Measurements from ENCODE around the gene TUBGCP6. TPM values are rescaled to one million over a fixed set of nuclear protein-coding genes. Genes with fewer than 3 reads are reported as not detected.

TUBGCP6 gene
- total RNA-seq, 1 donor from 2014 or later: 47.6 TPM

DNA sequence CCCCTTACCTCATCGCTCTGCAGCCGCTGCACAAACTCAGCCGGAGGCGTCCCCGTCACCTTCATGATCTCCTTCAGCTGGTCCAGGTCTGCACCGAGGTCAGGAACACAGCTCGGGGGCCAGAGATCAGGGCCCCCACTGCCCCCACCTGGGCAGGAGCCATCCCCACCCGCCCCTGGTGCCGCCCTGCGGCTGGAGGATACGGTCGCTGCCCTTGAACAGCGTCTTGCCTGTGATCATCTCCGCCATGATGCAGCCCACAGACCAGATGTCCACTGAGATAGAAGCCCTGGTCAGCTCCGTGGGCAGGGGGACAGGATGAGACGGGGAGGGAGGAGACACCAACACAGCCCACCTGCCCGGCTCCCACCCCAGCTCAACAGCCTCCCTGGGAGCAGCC is 10.8 kb upstream of the TUBGCP6 start:
- DNase-seq (ENCODE audit: low spot score) (no peak), ATAC-seq (no peak)
- intact Hi-C loops (cut with DNase I): no loop called here

DNA sequence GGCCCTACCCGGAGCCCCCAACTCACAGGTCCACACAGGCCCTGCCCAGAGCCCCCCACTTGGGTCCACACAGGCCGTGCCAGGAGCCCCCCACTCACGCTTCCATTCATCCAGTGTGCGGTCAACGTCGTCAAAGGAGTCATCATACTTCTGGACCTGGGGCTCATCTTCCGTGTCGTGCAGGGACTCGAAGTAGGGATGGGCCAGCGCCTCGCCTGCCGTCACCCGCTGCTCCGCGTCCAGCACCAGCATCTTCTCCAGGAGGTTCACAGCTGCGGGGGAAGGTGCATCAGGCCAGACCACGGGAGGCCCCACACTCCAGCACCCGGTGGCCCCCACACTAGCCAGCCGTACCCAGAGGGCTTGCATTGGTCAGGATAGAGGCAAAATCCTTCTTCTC is 10.3 kb upstream of the TUBGCP6 start:
- intact Hi-C loops (cut with DNase I): no loop called here
- ATAC-seq (no peak), DNase-seq (ENCODE audit: low spot score) (no peak)

DNA sequence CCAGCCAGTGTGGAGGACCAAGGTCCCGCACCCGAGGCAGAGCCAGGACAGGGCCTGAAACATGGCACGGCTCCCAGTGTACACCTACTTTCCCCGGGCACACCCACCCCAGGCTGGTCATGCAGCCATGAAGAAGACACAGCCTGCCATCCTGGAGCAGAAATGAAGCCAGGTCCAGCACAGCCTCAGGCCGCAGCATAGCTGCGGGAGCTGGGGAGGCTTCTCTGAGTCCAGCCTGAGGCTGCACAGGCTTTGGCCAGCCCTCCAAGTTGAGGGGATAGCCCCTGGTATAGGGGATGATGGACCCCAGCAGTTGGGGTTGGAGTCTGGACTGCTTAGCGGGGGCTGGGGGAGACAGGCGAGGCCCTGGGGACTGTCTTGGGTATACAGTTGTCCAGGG is 9.1 kb upstream of the TUBGCP6 start:
- intact Hi-C loops (cut with DNase I): loop anchor here (5.0 kb wide), 1 partner anchor 73 kb away; the partner anchor contains the start of gene DENND6B
- ATAC-seq (no peak), DNase-seq (ENCODE audit: low spot score) (no peak)

DNA sequence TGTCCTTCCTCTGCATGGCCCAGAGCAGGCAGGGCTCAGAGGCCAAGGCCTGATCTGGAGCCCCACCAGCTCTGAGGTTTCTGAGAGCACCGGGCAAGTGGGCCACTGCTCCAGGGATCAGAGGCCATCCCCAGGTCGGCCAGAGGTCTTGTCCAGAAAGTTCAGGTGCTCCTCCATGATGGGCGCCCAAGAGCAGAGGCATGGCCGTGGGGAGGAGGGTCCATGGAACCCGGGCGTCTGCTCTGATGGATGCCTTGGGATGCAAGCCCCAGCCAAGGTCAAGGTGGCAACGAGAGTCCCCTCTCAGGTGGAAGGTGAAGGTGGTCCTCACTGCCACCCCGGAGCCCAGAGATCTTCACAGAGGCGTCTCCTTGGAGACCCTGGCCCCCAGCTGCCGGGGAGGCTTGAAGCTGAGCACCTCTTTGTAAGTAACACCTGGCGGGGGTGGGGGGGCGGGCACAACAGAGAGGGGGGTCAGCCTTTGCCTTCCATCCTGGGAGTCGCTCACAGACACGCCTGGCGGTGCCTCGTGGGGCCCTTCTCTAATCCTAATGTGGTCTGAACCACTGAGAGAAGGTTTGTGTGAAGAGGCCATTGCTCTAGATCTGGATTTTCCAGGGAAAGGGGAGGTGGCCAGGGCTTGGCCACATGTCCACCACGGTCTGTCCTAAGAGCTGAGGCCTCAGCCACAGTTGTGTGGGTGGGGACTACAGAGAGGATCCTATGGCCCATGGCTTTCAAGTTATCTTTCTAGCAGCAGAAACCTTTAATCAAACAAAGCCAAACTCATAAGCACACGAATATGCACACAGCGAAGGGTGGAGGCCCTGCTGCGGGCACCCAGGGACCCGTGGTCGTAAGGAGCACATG is 8.5 kb upstream of the TUBGCP6 start:
- ATAC-seq: no peak
- intact Hi-C loops (cut with DNase I): loop anchor here (5.0 kb wide), 1 partner anchor 74 kb away; the partner anchor contains the start of gene DENND6B
- no peak for DNase-seq (ENCODE audit: low spot score)

DNA sequence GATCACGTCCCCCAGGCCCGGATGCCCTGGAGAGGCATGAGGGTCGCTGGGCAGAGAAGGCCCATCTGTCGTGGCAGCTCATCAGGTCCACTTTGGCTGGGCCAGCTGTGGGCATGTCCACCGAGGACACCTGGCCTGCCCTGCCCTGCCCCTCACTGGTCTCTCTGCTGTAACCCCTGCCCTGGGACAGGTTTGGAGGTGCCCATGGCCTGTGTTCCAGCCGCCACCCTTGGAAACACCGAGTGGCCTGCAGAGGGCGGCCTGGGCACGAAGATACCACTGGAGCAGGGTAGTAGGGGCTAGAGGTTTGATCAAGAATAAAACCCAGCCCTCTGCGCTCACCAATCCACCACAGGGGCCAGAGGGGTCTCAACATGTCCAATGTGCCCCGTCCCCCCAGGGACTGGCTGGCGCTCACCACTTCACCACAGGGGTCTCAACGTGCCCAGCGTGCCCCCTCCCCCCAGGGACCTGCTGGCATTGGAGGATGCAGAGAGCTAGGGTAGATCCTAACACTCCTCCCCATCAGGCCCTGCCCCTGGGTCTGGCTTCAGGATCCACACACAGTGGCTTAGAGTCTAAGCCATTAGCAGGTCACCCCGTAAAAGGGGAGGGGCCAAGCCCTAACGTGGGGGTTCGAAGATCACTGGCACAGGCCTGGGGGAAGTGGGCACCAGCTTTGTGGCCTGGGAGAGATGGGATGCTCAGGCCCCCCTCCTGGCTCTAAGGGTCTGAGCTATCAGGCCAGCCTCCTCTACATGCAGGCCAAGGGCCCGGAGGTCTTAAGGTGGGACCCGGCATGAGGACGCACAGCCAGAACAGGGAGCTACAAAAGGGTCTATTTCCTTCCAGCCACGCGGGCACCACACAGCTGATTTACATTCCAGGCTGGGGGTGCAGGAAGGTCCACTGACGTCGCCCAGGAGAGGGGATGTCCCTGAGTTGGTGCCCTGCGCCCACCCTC is 7.5 kb upstream of the TUBGCP6 start:
- intact Hi-C loops (cut with DNase I): loop anchor here (5.0 kb wide), 1 partner anchor 75 kb away; the partner anchor contains the start of gene DENND6B
- ATAC-seq (peak; percentile 77), DNase-seq (ENCODE audit: low spot score) (peak; percentile 85)

DNA sequence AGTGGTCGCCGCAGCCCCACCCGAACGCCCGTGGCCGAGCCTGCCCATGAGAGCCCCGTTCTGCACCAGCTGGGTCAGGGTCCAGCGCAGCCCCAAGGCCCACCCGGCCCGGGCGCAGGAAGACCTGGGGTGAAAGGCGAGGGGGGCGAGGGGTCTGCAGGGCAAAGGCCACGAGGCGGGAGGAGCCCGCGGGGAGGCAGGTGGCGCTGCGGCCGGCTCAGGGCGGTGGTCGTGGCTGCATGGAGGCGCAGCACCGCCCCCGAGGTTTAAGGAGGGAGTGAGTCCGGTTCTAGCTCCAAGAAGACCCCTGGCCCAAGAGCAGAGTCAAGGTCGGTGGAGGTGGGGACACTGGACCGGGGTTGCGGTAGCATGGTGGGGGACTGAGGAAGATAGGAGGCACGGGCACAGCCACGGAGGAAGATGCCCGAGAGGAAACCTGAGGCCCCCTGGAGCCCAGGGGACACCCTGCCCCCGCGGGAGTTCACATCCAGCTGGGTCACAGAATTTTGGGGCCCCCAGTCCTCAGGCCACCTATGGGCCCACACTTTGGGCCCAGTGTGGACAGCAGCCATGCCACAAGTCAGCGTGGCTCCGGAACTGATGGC is 6.8 kb upstream of the TUBGCP6 start:
- peak; percentile 1 for ATAC-seq
- intact Hi-C loops (cut with DNase I): loop anchor here (5.0 kb wide), 1 partner anchor 76 kb away; the partner anchor contains the start of gene DENND6B
- no peak for DNase-seq (ENCODE audit: low spot score)

DNA sequence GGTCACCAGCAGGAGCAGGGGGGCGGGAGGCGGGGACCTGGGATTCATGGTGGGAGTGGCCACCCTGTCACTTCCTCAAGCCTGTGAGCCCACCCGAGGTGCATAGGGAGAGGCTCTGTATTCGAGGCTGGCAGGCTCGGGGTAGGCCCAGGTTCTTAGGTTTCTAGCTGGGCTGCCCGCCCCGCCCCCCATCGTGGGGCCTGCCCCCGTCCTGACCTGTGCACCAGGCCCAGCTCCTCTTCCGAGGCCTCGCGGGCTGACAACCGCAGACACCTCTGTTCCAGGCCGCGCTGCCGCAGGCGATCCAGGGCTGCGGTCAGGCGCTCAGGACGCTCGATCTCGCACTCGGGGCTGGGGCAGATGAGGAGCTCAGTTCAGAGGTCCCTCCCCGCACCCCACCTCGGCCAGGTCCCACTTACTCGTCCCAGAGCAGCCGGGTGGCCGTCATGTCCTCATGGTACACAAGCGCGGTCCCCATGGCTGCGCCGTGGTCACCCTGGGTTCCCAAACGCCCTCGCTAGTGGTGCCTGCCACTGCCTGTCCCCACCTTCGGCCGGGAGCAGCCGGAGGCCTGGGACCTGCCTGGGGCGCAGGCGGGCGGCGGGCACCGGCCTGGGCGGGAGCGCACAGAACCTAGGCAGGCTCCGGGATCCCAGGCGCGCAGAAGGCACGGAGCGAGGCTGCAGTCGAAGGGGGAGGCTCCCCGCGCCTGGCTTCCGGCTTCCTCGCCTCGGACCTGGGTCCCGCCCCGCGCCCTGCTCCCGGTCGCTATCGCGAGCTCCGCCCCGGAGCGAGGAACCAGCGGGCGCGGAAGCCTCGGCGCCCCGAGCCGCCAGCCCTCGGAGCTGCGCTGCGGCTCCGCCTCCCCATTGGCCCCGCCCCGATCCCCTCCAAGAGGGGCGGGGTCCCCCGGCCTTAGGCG is 6.0 kb upstream of the TUBGCP6 start, which contains the start of gene HDAC10:
Gene HDAC10, minus strand, starts transcription at position 711 of the 922 bp plus-strand sequence. Its CDS starts 233 bp downstream, at position 478.
- DNase-seq (ENCODE audit: low spot score) (peak; percentile 88), ATAC-seq (peak; percentile 63)
- intact Hi-C loops (cut with DNase I): loop anchor here (5.0 kb wide), 1 partner anchor 76 kb away; the partner anchor contains the start of gene DENND6B

DNA sequence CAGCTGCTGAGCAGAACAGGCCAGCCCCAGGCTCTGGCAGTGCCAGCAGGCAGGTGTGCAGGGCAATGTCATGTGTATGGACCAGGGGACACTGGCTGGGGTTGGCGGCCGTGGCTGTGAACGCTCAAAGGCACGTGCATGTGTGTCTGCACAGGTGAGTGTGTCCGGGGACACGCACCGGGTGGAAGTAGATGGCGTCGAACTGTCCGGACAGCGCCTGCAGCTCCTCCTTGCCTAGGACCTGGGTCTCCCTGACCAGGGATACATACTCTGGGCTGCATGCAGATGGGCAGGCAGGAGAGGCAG is 5.4 kb upstream of the TUBGCP6 start:
- ATAC-seq: no peak
- DNase-seq (ENCODE audit: low spot score): no peak
- intact Hi-C loops (cut with DNase I): loop anchor here (5.0 kb wide), 1 partner anchor 77 kb away; the partner anchor contains the start of gene DENND6B

DNA sequence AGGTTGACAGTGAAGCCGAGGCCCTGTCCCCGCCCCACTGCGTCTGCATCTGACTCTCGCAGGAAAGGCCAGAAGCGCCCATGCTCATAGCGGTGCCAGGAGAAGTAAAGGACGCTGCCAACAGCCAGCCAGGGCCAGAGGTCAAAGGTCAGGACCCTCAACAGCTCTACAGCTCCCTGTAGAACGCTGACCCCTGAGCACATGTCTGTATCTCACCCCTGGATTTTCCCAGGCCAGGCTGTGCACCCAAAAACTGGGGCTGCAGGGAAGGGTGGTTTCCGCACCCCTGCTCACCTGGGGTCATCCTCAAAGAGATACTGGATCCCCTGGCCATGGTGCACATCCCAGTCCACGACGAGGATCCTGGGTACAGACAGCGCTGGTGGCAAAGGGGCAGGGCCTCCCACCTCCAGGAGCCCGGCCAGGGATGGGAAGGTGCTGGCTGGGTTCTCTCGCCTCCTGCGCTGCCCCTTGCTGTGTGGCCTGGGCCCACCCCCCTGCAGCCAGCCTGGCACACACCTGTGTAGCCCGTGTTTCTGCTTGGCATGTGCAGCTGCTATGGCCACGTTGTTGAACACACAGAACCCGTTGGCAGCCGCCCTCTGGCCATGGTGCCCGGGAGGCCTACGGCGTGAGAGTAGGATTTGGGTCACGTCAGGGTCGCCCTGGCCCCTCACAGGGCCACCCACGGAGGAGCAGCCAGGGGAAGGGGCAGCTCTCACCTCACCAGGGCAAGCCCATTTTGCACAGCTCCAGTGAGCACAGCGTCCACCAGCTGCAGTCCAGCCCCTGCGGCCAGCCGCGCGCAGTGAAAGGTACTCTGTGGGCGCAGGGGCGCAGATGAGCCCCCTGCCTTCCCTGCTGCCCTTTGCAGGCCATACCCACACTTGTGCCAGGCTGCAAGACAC is 4.8 kb upstream of the TUBGCP6 start:
- DNase-seq (ENCODE audit: low spot score): no peak
- intact Hi-C loops (cut with DNase I): loop anchor here (5.0 to 10.0 kb wide), 2 partner anchors 78 to 255 kb away; partner anchors contain the start of genes DENND6B, LMF2 and NCAPH2
- no peak for ATAC-seq

DNA sequence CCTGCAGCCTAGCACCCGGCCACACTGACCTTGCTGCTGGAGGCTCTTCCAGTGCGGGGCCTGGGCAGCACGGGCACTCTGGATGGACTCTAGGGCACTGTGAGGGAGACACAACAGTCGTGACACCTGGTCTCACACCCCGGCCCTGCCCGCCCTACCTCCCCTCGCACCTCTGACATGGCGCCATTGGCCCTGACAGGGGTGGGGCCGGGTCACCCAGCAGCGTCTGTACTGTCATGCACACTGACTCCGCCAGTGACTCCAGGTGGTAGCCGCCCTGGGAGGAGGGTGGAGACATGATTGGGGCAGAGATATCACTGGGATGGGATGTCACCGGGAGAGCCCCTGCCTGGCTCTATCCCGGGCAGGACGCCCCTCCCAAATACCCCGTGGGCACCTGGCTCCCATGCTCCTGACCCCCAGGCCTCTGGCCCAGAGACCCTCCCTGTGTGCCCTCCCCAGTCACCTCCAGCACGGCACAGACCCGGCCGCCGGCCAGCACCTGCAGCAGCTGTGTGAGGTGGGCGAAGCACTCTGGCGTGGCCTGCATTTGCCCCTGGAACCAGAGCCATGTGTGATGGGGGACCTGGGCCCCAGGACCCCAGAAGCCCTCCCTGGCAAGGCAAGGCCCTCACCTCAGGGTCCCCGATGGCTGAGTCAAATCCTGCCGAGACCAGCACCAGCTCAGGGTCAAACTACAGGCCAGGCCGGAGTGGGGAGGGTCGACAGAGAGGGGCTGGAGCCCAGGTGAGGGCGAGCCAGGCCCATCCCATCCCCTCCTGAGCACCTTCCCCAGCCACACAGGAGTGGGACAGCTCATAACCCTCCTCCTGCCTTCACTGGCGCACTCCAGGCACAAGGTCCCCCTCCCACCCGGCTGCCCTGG is 3.6 kb upstream of the TUBGCP6 start:
- DNase-seq (ENCODE audit: low spot score) (no peak), ATAC-seq (no peak)
- intact Hi-C loops (cut with DNase I): loop anchor here (10.0 kb wide), 1 partner anchor 256 kb away; the partner anchor contains the start of genes LMF2 and NCAPH2

DNA sequence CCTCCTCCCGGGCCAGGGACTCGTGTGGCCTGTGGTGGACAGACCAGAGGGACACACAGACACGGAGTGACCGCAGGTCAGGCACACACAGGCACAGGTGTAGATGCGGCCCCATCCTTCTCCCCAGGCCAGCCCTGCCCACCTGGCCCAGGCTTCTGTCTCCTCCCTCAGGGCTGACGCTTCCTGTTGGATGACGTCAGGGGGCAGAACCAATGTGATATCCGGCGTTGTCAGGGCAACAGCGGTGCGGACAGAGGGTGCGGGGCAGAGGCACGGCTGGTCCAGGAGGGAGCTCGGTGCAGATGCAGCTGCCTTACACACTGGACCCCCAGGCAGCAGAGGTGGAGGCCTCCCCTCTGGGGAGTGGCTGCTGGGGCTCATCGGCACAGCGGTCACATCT is 2.9 kb upstream of the TUBGCP6 start:
- intact Hi-C loops (cut with DNase I): loop anchor here (10.0 kb wide), 1 partner anchor 257 kb away; the partner anchor contains the start of genes LMF2 and NCAPH2
- DNase-seq (ENCODE audit: low spot score) (no peak), ATAC-seq (no peak)

DNA sequence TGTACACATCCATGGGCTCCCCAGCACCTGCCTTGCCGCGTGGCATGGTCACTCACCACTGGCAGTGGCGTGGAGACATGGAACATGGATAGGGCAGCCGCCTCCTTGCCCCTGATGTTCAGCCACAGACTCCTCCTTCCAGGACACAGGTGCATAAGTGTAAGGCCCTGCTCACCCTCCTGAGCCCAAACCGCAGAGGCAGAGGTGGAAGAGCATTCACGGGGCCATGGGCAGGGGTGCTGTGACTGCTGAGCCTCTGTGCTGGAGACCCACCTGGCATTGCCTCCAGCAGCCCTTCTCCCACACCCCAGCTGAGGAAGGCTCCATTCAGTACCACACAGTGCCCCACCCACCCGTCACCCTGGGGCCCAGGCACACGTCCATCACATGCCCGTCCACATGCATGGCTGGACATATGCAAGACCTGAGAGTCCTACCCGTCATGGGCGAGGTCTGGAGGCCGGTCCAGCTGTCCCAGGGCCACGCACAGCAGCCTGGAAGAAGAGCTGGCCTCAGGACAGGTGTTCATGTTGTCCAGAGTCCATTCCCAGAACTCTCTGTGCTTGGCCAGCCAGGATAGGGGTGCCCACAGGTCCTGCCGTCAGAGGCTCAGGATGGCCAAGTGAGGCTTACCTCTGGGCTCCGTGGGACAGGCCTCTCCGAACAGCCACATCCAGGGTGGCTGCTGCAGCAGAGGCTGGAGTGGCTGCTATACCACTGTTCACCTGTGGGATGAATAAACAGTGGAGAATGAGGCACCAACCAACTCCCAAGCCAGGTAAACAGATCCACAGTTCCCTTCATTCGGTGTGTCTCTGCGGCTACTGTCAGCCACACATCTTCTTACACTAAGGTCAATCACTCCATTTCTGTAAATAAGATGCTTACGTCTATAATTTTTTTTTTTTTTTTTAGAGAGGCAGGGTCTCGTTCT is 1.7 kb upstream of the TUBGCP6 start:
- intact Hi-C loops (cut with DNase I): loop anchor here (10.0 kb wide), 1 partner anchor 258 kb away; the partner anchor contains the start of genes LMF2 and NCAPH2
- ATAC-seq: no peak
- no peak for DNase-seq (ENCODE audit: low spot score)

DNA sequence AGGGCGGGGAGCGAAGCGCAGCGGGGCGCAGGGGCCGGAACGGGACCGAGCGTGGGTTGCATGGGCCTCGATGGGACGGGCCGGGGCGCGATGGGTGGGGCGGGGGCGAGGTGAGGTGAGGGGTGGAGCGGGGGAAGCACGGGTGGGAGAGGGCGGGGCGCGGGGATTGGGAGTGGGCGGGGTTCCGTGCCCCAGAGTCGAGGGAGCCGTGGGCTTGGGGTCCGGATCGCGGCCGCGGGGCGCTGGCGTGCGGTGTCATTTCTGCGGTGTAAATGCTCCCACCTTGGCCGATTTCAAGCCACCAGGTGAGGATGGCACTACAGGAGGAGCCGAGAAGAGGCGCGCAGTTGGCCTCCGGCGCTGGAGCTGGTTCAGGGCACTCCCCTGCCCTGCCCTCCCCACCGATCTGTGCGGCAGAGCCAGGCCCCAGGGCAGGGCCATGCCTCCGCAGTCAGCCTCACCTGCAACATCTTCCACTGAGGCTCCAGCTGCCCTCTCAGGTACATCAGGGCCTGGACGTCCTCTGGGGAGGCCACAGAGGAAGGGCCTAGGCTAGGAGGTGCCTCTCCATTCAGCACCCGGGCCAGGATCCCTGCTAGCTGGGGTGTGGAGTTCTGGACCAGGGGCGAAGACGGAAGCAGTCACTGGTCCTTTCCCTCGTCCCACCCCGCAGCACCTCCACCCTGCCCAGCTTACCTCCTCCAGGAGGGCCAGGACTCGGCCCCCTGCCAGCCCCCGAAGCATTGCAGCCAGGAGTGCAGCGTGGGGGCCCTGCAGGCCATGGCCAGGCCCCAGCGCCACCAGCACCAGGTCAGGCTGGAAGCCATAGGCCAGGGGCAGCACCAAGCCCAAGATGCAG is 620 bp upstream of the TUBGCP6 start:
- intact Hi-C loops (cut with DNase I): loop anchor here (10.0 kb wide), 1 partner anchor 259 kb away; the partner anchor contains the start of genes LMF2 and NCAPH2
- ATAC-seq (peak; percentile 4), DNase-seq (ENCODE audit: low spot score) (no peak)

Measured in sciatic nerve (tissue), 2 donors.